Activated T-cell treated with anti-CD3 and anti-CD28 coated beads, Interleukin-2, amount 50 U/mL, for 24 hours (primary cell): Measurements from ENCODE around the gene RHBDD2.
A peak's percentile ranks its signal among the peaks of the same experiment; 100 is the strongest.

Experiments
- DNase-seq: peaks from one replicate; pipeline ENCODE4 v3.0.0-alpha.2; 2020
- H3K27ac Mint-ChIP-seq: 2 replicates; pipeline ENCODE4 v1.8.0; 2020; ENCODE audit warnings: mild to moderate bottlenecking, mixed read lengths
- H3K27me3 Mint-ChIP-seq: 2 replicates; pipeline ENCODE4 v1.8.0; 2020; ENCODE audit warnings: mixed read lengths
- H3K36me3 Mint-ChIP-seq: 2 replicates; pipeline ENCODE4 v1.8.0; 2020; ENCODE audit warnings: low read depth, mixed read lengths
- H3K4me1 Mint-ChIP-seq: 2 replicates; pipeline ENCODE4 v1.8.0; 2020; ENCODE audit warnings: low read depth, mixed read lengths
- H3K4me3 Mint-ChIP-seq: 2 replicates; pipeline ENCODE4 v1.8.0; 2020; ENCODE audit warnings: mild to moderate bottlenecking, moderate library complexity, mixed read lengths
- H3K9me3 Mint-ChIP-seq: 2 replicates; pipeline ENCODE4 v1.8.0; 2020; ENCODE audit warnings: mixed read lengths

RHBDD2 gene

GRCh38 chr7:75914655-75915415 lies 36.0 kb downstream of the RHBDD2 start, which contains the start of gene POR:
POR (plus strand) TSS chr7:75915155; CDS start chr7:75954002, 38,847 bp downstream.
- Mint-ChIP-seq H3K27ac (peak within 1 kb of the TSS; percentile 90), H3K36me3 (peaks cover 6% of the 10 kb centered on the region), H3K9me3 (no peaks in the 10 kb centered on the region), H3K4me3 (peak within 1 kb of the TSS; percentile 84), H3K4me1 (peaks cover 37% of the 10 kb centered on the region), H3K27me3 (no peaks in the 10 kb centered on the region)
- DNase-seq, result peak; percentile 99

GRCh38 chr7:75915416-75916156 lies 36.8 kb downstream of the RHBDD2 start:
- peak; percentile 42 for DNase-seq
- H3K27ac Mint-ChIP-seq, result peak overlapping the region; percentile 87
- peaks cover 6% of the 10 kb centered on the region for H3K36me3 Mint-ChIP-seq
- H3K27me3 Mint-ChIP-seq, result no peaks in the 10 kb centered on the region
- H3K4me3 Mint-ChIP-seq, result peak overlapping the region; percentile 84
- peaks cover 41% of the 10 kb centered on the region for H3K4me1 Mint-ChIP-seq
- H3K9me3 Mint-ChIP-seq, result no peaks in the 10 kb centered on the region

GRCh38 chr7:75916259-75916658 lies 37.4 kb downstream of the RHBDD2 start:
- peak overlapping the region; percentile 87 for H3K27ac Mint-ChIP-seq

GRCh38 chr7:75916685-75917634 lies 38.1 kb downstream of the RHBDD2 start:
- Mint-ChIP-seq H3K4me1 (peaks cover 52% of the 10 kb centered on the region), H3K9me3 (no peaks in the 10 kb centered on the region), H3K36me3 (peaks cover 8% of the 10 kb centered on the region), H3K27me3 (no peaks in the 10 kb centered on the region), H3K4me3 (peak overlapping the region; percentile 84), H3K27ac (no peak overlapping the region)
- DNase-seq, result no peak

More at GRCh38 chr7:75916259-75916658, 37.4 kb downstream of the RHBDD2 start:
- H3K4me3 Mint-ChIP-seq, result peak overlapping the region; percentile 84
- no peak for DNase-seq
- no peaks in the 10 kb centered on the region for H3K27me3 Mint-ChIP-seq
- no peaks in the 10 kb centered on the region for H3K9me3 Mint-ChIP-seq
- peaks cover 47% of the 10 kb centered on the region for H3K4me1 Mint-ChIP-seq
- H3K36me3 Mint-ChIP-seq, result peaks cover 8% of the 10 kb centered on the region

GRCh38 chr7:75920431-75921161 lies 41.8 kb downstream of the RHBDD2 start:
- DNase-seq, result peak; percentile 50
- H3K4me1 Mint-ChIP-seq, result peaks cover 56% of the 10 kb centered on the region
- peaks cover 8% of the 10 kb centered on the region for H3K36me3 Mint-ChIP-seq
- H3K27ac Mint-ChIP-seq, result peak overlapping the region; percentile 44
- no peaks in the 10 kb centered on the region for H3K9me3 Mint-ChIP-seq
- no peaks in the 10 kb centered on the region for H3K27me3 Mint-ChIP-seq
- no peak overlapping the region for H3K4me3 Mint-ChIP-seq

- Mint-ChIP-seq H3K27me3 (no peaks in the 10 kb centered on the region), H3K4me3 (no peak overlapping the region), H3K4me1 (peaks cover 49% of the 10 kb centered on the region), H3K36me3 (peaks cover 9% of the 10 kb centered on the region), H3K9me3 (no peaks in the 10 kb centered on the region), H3K27ac (no peak overlapping the region)
- no peak for DNase-seq
These were observed 42.6 kb downstream of the RHBDD2 start for GRCh38 chr7:75921479-75921878.

GRCh38 chr7:75922966-75923603 lies 44.3 kb downstream of the RHBDD2 start:
- Mint-ChIP-seq H3K4me3 (no peak overlapping the region), H3K4me1 (peaks cover 46% of the 10 kb centered on the region), H3K27ac (no peak overlapping the region)

GRCh38 chr7:75924256-75924655 lies 45.4 kb downstream of the RHBDD2 start:
- Mint-ChIP-seq H3K4me1 (peaks cover 46% of the 10 kb centered on the region), H3K9me3 (no peaks in the 10 kb centered on the region), H3K27me3 (no peaks in the 10 kb centered on the region), H3K36me3 (peaks cover 9% of the 10 kb centered on the region), H3K27ac (no peak overlapping the region), H3K4me3 (no peak overlapping the region)
- DNase-seq, result no peak

More at GRCh38 chr7:75922966-75923603, 44.3 kb downstream of the RHBDD2 start:
- Mint-ChIP-seq H3K36me3 (peaks cover 9% of the 10 kb centered on the region), H3K9me3 (no peaks in the 10 kb centered on the region), H3K27me3 (no peaks in the 10 kb centered on the region)
- DNase-seq, result no peak

- Mint-ChIP-seq H3K27me3 (no peaks in the 10 kb centered on the region), H3K9me3 (no peaks in the 10 kb centered on the region), H3K27ac (no peak overlapping the region), H3K36me3 (peaks cover 9% of the 10 kb centered on the region), H3K4me1 (peaks cover 45% of the 10 kb centered on the region), H3K4me3 (no peak overlapping the region)
- DNase-seq, result no peak
These were observed 46.1 kb downstream of the RHBDD2 start for GRCh38 chr7:75924889-75925288.

- DNase-seq, result no peak
- peaks cover 8% of the 10 kb centered on the region for H3K36me3 Mint-ChIP-seq
- H3K9me3 Mint-ChIP-seq, result no peaks in the 10 kb centered on the region
- no peak overlapping the region for H3K27ac Mint-ChIP-seq
- no peaks in the 10 kb centered on the region for H3K27me3 Mint-ChIP-seq
- peaks cover 39% of the 10 kb centered on the region for H3K4me1 Mint-ChIP-seq
- no peak overlapping the region for H3K4me3 Mint-ChIP-seq
These were observed 47.0 kb downstream of the RHBDD2 start for GRCh38 chr7:75925717-75926435.

GRCh38 chr7:75928568-75928914 lies 49.7 kb downstream of the RHBDD2 start:
- Mint-ChIP-seq H3K36me3 (peaks cover 4% of the 10 kb centered on the region), H3K4me1 (peaks cover 24% of the 10 kb centered on the region), H3K27me3 (no peaks in the 10 kb centered on the region), H3K27ac (peak overlapping the region; percentile 73), H3K4me3 (no peak overlapping the region), H3K9me3 (no peaks in the 10 kb centered on the region)
- DNase-seq, result peak; percentile 38

- peaks cover 19% of the 10 kb centered on the region for H3K4me1 Mint-ChIP-seq
- peaks cover 13% of the 10 kb centered on the region for H3K36me3 Mint-ChIP-seq
- no peaks in the 10 kb centered on the region for H3K9me3 Mint-ChIP-seq
- DNase-seq, result no peak
- no peak overlapping the region for H3K27ac Mint-ChIP-seq
- H3K27me3 Mint-ChIP-seq, result no peaks in the 10 kb centered on the region
- H3K4me3 Mint-ChIP-seq, result no peak overlapping the region
These were observed 52.8 kb downstream of the RHBDD2 start for GRCh38 chr7:75931680-75932079.
